ENCODE results near the gene MUSK. TPM values are rescaled to one million over a fixed set of nuclear protein-coding genes. Genes with fewer than 3 reads are reported as not detected.

The MUSK gene
- polyA plus RNA-seq, 1 experiment: 0.58 TPM

GRCh38 chr9:110809038-110809595, 140.5 kb downstream of the MUSK start:
- Histone ChIP-seq H3K27me3 (ENCODE audit: control insufficient read depth, insufficient read depth, low read length) (no peaks in the 10 kb centered on the region), H3K27ac (ENCODE audit: low read depth, low read length) (no peak overlapping the region), H3K4me3 (ENCODE audit: low read depth, low read length) (no peak overlapping the region), H3K9me3 (ENCODE audit: control insufficient read depth, insufficient read depth, low read length) (no peaks in the 10 kb centered on the region)
- CTCF ChIA-PET: no interaction called here
- TF ChIP-seq CTCF (IDR thresholded peaks at IDR 0.05; ENCODE audit: low read depth, low read length): no peak
- POLR2A ChIA-PET: no interaction called here
- no peak for DNase-seq (ENCODE audit: low read depth, low spot score)

- no peak for TF ChIP-seq CTCF (IDR thresholded peaks at IDR 0.05; ENCODE audit: low read depth, low read length)
- H3K4me3 ChIP-seq (ENCODE audit: low read depth, low read length): no peak overlapping the region
- H3K27ac ChIP-seq (ENCODE audit: low read depth, low read length): no peak overlapping the region
- POLR2A ChIA-PET: no interaction called here
- DNase-seq (ENCODE audit: low read depth, low spot score): no peak
- CTCF ChIA-PET: no interaction called here
- no peaks in the 10 kb centered on the region for H3K9me3 ChIP-seq (ENCODE audit: control insufficient read depth, insufficient read depth, low read length)
- no peaks in the 10 kb centered on the region for H3K27me3 ChIP-seq (ENCODE audit: control insufficient read depth, insufficient read depth, low read length)
Observed at GRCh38 chr9:110810262-110810976, 141.8 kb downstream of the MUSK start.

- no peak for TF ChIP-seq CTCF (IDR thresholded peaks at IDR 0.05; ENCODE audit: low read depth, low read length)
- Histone ChIP-seq H3K4me3 (ENCODE audit: low read depth, low read length) (no peak overlapping the region), H3K27ac (ENCODE audit: low read depth, low read length) (no peak overlapping the region), H3K27me3 (ENCODE audit: control insufficient read depth, insufficient read depth, low read length) (no peaks in the 10 kb centered on the region), H3K9me3 (ENCODE audit: control insufficient read depth, insufficient read depth, low read length) (no peaks in the 10 kb centered on the region)
- no peak for DNase-seq (ENCODE audit: low read depth, low spot score)
- ChIA-PET CTCF (no interaction called here), POLR2A (no interaction called here)
Observed at GRCh38 chr9:110812886-110813285, 144.3 kb downstream of the MUSK start.

GRCh38 chr9:110814159-110814558, 145.6 kb downstream of the MUSK start:
- no peaks in the 10 kb centered on the region for H3K27me3 ChIP-seq (ENCODE audit: control insufficient read depth, insufficient read depth, low read length)
- ChIA-PET CTCF (interaction anchor here (0.6 kb wide), 1 partner anchor 134 kb away, joined by 4 read pairs; no protein-coding TSS in a partner anchor), POLR2A (no interaction called here)
- H3K4me3 ChIP-seq (ENCODE audit: low read depth, low read length): no peak overlapping the region
- no peak for DNase-seq (ENCODE audit: low read depth, low spot score)
- H3K27ac ChIP-seq (ENCODE audit: low read depth, low read length): no peak overlapping the region
- no peak for TF ChIP-seq CTCF (IDR thresholded peaks at IDR 0.05; ENCODE audit: low read depth, low read length)
- no peaks in the 10 kb centered on the region for H3K9me3 ChIP-seq (ENCODE audit: control insufficient read depth, insufficient read depth, low read length)

- POLR2A ChIA-PET: no interaction called here
- no peak for DNase-seq (ENCODE audit: low read depth, low spot score)
- CTCF ChIA-PET: no interaction called here
- TF ChIP-seq CTCF (IDR thresholded peaks at IDR 0.05; ENCODE audit: low read depth, low read length): no peak
- H3K9me3 ChIP-seq (ENCODE audit: control insufficient read depth, insufficient read depth, low read length): no peaks in the 10 kb centered on the region
- H3K4me3 ChIP-seq (ENCODE audit: low read depth, low read length): no peak overlapping the region
- H3K27me3 ChIP-seq (ENCODE audit: control insufficient read depth, insufficient read depth, low read length): no peaks in the 10 kb centered on the region
- H3K27ac ChIP-seq (ENCODE audit: low read depth, low read length): no peak overlapping the region
Observed at GRCh38 chr9:110815361-110815760, 146.8 kb downstream of the MUSK start.
